ENCODE data around the gene SOX21. TPM values are rescaled to one million over a fixed set of nuclear protein-coding genes. Genes with fewer than 3 reads are reported as not detected.
A peak's percentile ranks its signal among the peaks of the same experiment; 100 is the strongest.

Gene SOX21
- total and polyA plus RNA-seq, 2 of the 8 experiments (the other 6 are each of a cell fraction or from before 2014, with no cell fraction given) = 3.9 TPM

- Histone ChIP-seq H4K91ac (replicated peaks; ENCODE audit: insufficient read length, low read length) (peak overlapping the region; percentile 48), H3K9ac (replicated peaks in 1 of 4; ENCODE audit: extremely low read depth in 1 of 4, low read depth in 3 of 4, low read length in 3 of 4) (no peak overlapping the region; a peak in 1 of 7 replicates), H3K27ac (ENCODE audit: low read depth, low read length) (no peak overlapping the region), H3K4ac (replicated peaks; ENCODE audit: insufficient read length, low read depth, low read length) (no peak overlapping the region), H3K27me3 (replicated peaks in 1 of 4; ENCODE audit: control insufficient read depth in 3 of 4, extremely low read depth in 1 of 4, insufficient read depth in 3 of 4, low read length in 3 of 4) (peaks cover 40 to 60% (median 53%) of the 10 kb centered on the region in 4 experiments), H2AK5ac (ENCODE audit: low read depth, low read length) (no peak overlapping the region), H2BK15ac (ENCODE audit: low read length) (no peak overlapping the region), H3K4me2 (ENCODE audit: insufficient read depth in 1 of 2, low read depth in 2 of 2, low read length in 2 of 2) (peak overlapping the region; percentile 90 to 99), H3K9me3 (ENCODE audit: insufficient read depth in 2 of 2, low read depth in 1 of 2, low read length in 1 of 2) (no peaks in the 10 kb centered on the region), H3K79me2 (ENCODE audit: control insufficient read depth in 1 of 2, insufficient read depth in 2 of 2, low read length in 2 of 2) (peaks cover 0 to 3% of the 10 kb centered on the region in 2 experiments; a peak in 2 of 4 replicates), H4K5ac (ENCODE audit: insufficient read length, low read depth, low read length) (peak overlapping the region; percentile 18), H3K56ac (replicated peaks; ENCODE audit: insufficient read length, low read depth, low read length) (no peak overlapping the region), H3K23ac (ENCODE audit: insufficient read length) (no peak overlapping the region), H3K36me3 (ENCODE audit: control insufficient read depth in 2 of 4, insufficient read depth in 4 of 4, low read length in 3 of 4) (peaks cover 0 to 10% (median 0%) of the 10 kb centered on the region in 4 experiments; a peak in 1 of 8 replicates), H3K23me2 (ENCODE audit: low read depth, low read length) (peaks cover 25% of the 10 kb centered on the region), H2BK120ac (replicated peaks; ENCODE audit: low read depth, low read length) (no peak overlapping the region), H3K4me3 (ENCODE audit: extremely low read depth in 1 of 4, insufficient read depth in 2 of 4, low read depth in 3 of 4, low read length in 4 of 4) (peak overlapping the region in 3 of 4 experiments; percentile 21 to 68 (median 23); a peak in 6 of 8 replicates), H2BK12ac (ENCODE audit: low read depth, low read length) (peak overlapping the region; percentile 52), H4K8ac (ENCODE audit: extremely low read depth, insufficient read depth, low read length) (no peak overlapping the region), H2BK5ac (ENCODE audit: low read depth, low read length) (peak overlapping the region; percentile 73; the same call in 1 of the 2 replicates), H3K79me1 (ENCODE audit: low read depth, low read length) (no peaks in the 10 kb centered on the region), H4K20me1 (replicated peaks in 1 of 2; ENCODE audit: control insufficient read depth in 1 of 2, insufficient read depth in 2 of 2, low read length in 2 of 2) (no peaks in the 10 kb centered on the region), H2AFZ (ENCODE audit: low read length) (no peak overlapping the region), H3K14ac (ENCODE audit: insufficient read length) (no peak overlapping the region), H3K4me1 (replicated peaks in 1 of 4; ENCODE audit: control insufficient read depth in 3 of 4, insufficient read depth in 4 of 4, low read length in 3 of 4) (peaks cover 0 to 33% (median 18%) of the 10 kb centered on the region in 4 experiments; a peak in 6 of 7 replicates), H3K18ac (ENCODE audit: extremely low read depth, low read length) (peak overlapping the region; percentile 85), H2BK20ac (ENCODE audit: low read length) (peak overlapping the region; percentile 75; the same call in 1 of the 2 replicates)
- no peak for FAIRE-seq
- ChIA-PET POLR2A (ENCODE audit: partially characterized antibody) (interaction anchor here (0.6 to 2.4 kb wide), 5 partner anchors 9 to 74 kb away, joined by 3 to 11 read pairs (median 4); no protein-coding TSS in a partner anchor), CTCF (ENCODE audit: partially characterized antibody) (interaction anchor here (0.6 to 1.6 kb wide), 8 partner anchors 21 to 701 kb away, joined by 3 to 6 read pairs (median 3); no protein-coding TSS in a partner anchor)
- 4% methylated on average over 37 of the region's 40 CpGs; no CpG with 5 or more reads in 1 of the 2 experiments for WGBS, 2 experiments (ENCODE audit: extremely low coverage in 1 of 2, insufficient coverage in 1 of 2, insufficient read length in 1 of 2, insufficient replicate concordance in 2 of 2, low coverage in 1 of 2, low lambda C conversion rate in 2 of 2, missing lambda C conversion rate in 1 of 2)
- peak in 1 of 2 experiments; percentile 71 for DNase-seq (ENCODE audit: low read depth in 1 of 2, low spot score in 2 of 2)
- TF ChIP-seq RXRA (IDR thresholded peaks at IDR 0.05; ENCODE audit: insufficient read depth, low read depth, low read length) (no peak), RBBP5 (IDR thresholded peaks at IDR 0.05; ENCODE audit: borderline replicate concordance, low read depth, low read length) (0 out of 2 replicates have a peak, but pooled peaks have one; percentile 9), POLR2A (IDR thresholded peaks at IDR 0.05; ENCODE audit: control extremely low read depth in 1 of 2, low read depth in 2 of 2, low read length in 2 of 2) (no peak), CTCF (IDR thresholded peaks at IDR 0.05; ENCODE audit: control extremely low read depth in 1 of 3, insufficient read depth in 1 of 3, low read depth in 1 of 3, low read length in 3 of 3) (no peak), CHD1 (IDR thresholded peaks at IDR 0.05; ENCODE audit: low read depth, low read length) (no peak), SIRT6 (IDR thresholded peaks at IDR 0.05; ENCODE audit: low read length) (no peak), CEBPB (IDR thresholded peaks at IDR 0.05; ENCODE audit: low read depth, low read length) (no peak), TCF12 (IDR thresholded peaks at IDR 0.05; ENCODE audit: low read depth, low read length) (no peak)
These were observed 7.0 kb downstream of the SOX21 start for GRCh38 chr13:94705081-94706030.
